Stimulated activated CD8-positive, alpha-beta memory T cell treated with anti-CD3 and anti-CD28 coated beads, Interleukin-4, amount 100 ng/mL, for 4 hours (primary cell): ENCODE data around the gene MORN3.
A peak's percentile ranks its signal among the peaks of the same experiment; 100 is the strongest.
"Not testable (repeated sequence)": the region's sequence is repeated elsewhere in the genome, so short reads cannot be mapped to it uniquely, and the experiment has no call there.

ENCODE experiments used
- DNase-seq, 2 donors: peaks; one replicate each; pipeline ENCODE4 v3.0.0-alpha.2; 2020; ENCODE audit warnings: low read depth in 2 of 2, low spot score in 1 of 2

MORN3 gene

GRCh38 chr12:121669521-121669900 lies at the start of gene MORN3:
Gene MORN3, minus strand, starts transcription at chr12:121669654. Its CDS starts 171 bp downstream, at chr12:121669483.
- no peak for DNase-seq

GRCh38 chr12:121718653-121719239 lies 49.3 kb upstream of the MORN3 start:
- DNase-seq, result no peak

GRCh38 chr12:121717041-121717699 lies 47.7 kb upstream of the MORN3 start:
- no peak for DNase-seq

GRCh38 chr12:121715862-121716435 lies 46.5 kb upstream of the MORN3 start:
- DNase-seq, result no peak

GRCh38 chr12:121715055-121715454 lies 45.6 kb upstream of the MORN3 start:
- DNase-seq, result not testable (repeated sequence)

DNA sequence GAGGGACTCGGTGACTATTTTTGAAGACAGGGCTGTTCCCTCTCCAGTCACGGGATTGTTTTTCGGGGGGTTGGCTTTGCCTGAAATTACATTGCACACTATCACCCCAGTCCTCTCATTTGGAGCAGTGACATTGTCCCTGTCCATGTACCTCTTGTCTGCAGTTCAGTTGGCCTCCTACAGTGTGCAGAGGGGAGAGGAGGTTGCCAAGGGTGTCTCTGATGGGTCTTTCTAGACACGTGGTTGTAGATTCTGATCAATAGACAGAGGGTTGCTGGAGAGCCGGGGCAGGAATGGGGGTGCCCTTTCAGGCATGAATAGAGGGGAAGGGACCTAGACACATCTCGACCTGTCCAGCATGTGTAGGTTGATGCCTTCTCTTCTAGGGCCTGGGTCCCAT lies 44.3 kb upstream of the MORN3 start:
- DNase-seq, result no peak

DNA sequence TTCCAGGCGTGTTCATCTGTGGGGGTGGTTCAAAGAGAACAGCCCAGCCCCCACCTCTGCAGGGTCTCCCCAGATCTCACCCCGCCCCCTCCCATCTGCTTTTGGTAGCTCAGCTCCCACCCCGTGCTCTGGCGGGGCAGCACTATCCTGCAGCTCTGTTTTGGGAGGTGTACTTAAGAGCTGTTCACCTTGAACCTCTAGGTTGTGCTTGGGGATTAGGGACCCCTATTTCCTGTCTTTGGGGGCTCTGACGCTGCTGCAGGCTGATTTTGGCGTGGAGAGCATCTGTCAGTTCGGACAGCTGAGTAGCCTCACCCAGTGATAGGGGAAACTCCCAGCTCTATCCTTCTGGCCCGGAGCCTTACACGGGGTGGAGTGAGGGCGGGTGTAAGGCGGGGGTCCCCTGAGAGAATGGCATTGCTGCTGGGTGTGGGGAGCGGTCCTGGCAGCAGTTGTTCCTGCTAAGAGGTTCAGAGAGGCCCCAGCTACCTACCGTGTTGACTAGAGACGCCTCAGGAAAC lies 43.9 kb upstream of the MORN3 start:
- no peak for DNase-seq

- DNase-seq, result peak; percentile 62 to 69
These were observed 43.2 kb upstream of the MORN3 start, which contains the start of gene TMEM120B for GRCh38 chr12:121712461-121713256. Gene TMEM120B, plus strand, starts transcription at chr12:121712752. Its CDS starts 144 bp downstream, at chr12:121712896.

GRCh38 chr12:121712190-121712460 lies 42.7 kb upstream of the MORN3 start:
- DNase-seq, result no peak

- DNase-seq, result no peak
These were observed 42.1 kb upstream of the MORN3 start for GRCh38 chr12:121711361-121712189.

DNA sequence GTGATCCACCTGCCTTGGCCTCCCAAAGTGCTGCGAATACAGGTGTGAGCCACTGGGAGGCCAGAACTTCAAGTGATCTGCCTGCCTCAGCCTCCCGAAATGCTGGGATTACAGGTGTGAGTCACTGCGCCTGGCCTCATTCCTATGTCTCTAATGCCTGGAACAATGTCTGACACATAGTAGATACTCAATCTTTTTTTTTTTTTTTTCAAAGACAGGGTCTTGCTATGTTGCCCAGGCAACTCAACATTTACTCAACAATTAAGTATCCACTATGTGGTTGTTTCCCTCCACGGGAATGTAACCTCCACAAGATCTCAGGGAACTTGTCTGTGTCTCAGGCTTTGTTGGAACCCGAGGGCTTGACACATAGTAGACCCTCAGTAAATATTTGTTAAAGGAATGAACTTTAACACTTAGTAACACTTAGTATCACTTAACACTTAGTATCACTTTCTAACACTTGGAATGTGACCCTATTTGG lies 40.1 kb upstream of the MORN3 start:
- no peak for DNase-seq

- not testable (repeated sequence) for DNase-seq
These were observed 39.6 kb upstream of the MORN3 start for GRCh38 chr12:121709064-121709424.

DNA sequence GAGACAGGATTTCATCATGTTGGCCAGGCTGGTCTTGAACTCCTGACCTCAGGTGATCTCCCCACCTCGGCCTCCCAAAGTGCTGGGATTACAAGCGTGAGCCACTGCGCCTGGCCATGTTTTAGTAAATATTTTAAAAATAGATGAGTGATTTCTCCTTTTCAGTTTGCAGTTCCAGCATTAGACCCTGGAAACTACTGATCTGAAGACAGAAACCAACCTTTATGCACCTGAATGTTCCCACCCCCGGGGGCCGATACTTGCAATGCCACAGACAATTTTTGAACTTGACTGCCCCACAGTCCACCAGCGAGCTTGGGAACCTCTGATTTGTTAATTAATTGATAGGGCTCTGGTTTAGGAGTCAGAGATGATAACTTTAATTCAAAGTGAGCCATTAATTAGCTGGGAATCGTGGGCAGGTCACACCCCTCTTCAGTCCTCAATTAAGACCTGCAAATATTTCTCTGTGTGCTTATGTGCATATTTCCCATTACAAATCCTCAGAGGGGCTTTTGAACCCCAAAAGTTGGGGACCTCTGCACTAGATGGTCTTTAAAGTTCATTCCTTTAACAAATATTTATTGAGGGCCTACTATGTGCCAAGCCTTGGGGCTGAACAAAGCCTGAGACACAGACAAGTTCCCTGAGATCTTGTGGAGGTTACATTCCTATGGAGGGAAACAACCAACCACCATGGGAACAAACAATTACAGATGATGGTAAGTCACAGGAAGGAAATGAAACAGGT lies 39.0 kb upstream of the MORN3 start:
- no peak for DNase-seq

DNA sequence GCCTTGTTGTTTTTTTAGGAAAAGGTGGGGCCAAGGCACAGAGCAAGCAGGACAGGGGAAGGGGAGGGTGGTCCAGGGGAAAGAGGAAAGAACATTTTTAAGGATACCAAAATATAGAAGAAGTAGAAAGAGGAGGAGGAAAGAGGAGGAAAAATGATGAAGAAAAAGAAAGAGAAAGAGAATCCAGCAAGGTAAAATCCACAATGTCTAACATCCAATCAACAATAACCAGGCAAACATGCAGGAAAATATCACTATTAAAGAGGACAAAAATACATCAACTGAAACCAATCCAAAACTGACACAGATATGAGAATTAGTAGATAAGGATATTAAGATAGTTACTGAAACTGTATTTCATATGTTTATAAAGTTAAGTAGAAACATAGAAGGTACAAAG lies 36.1 kb upstream of the MORN3 start:
- no peak for DNase-seq

- DNase-seq, result no peak
These were observed 33.5 kb upstream of the MORN3 start for GRCh38 chr12:121702944-121703343.

DNA sequence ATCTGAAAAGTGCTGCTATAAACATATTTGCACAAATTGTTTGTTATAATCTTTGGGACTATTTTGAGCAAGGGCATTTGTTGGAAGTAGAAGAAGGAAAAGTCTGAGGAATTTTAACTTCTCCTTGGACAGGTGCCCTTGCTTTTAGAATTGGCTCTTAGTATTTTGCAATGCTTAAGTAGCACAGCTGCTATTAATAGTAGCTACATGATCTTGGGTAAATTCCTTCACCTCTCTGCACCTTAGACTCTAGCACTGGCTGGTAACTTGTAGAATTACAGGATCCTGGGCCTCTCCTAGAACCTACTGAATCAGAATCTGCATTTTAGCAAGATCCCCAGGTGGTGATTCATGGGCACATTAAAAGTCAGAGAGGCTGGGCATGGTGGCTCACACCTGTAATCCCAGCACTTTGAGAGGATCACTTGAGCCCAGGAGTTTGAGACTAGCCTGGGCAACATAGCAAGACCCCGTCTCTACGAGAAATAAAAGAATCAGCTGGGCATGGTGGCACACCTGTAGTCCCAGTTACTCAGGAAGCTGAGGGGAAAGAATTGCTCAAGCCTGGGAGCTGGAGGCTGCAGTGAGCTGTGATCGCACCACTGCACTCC lies 32.3 kb upstream of the MORN3 start:
- no peak for DNase-seq

DNA sequence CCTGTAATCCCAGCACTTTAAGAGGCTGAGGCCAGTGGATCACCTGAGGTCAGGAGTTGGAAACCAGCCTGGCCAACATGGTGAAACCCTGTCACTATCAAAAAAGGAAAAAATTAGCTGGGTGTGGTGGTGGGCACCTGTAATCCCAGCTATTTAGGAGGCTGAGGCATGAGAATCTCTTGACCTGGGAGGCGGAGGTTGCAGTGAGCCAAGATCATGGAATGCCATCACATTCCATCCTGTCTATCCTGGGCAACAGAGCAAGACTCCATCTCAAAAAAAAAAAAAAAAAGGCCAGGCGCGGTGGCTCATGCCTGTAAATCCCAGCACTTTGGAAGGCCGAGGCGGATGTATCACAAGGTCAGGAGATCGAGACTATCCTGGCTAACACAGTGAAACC lies 28.4 kb upstream of the MORN3 start:
- not testable (repeated sequence) for DNase-seq

- no peak for DNase-seq
These were observed 27.7 kb upstream of the MORN3 start for GRCh38 chr12:121697093-121697698.

DNA sequence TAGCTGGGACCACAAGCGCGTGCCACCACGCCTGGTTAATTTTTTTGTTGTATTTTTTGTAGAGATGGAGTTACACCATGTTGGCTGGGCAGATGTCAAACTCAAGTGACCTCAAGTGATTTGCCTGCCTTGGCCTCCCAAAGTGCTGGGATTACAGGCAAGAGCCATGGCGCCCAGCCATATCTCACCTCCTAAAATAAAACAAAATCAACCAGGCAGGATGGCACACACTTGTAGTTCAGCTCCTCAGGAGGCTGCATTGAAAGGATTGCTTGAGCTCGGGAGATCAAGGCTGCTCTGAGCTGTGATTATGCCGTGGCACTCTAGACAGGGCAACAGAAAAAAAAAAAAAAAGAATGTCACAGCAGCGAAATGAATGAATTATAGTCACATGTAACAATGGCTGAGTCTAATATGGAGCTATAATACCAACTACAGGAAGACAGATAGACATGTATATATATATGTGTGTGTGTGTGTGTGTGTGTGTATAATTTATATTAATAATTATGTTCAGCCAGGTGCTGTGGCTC lies 23.8 kb upstream of the MORN3 start:
- no peak for DNase-seq
